DND-41 (cell line): Measurements from ENCODE around the gene AMER2.

ENCODE experiments used
- ATAC-seq: fragments of 200-7000 bp; cut with Tn5 transposase; 3 replicates; pipeline ENCODE4 v1.9.1; 2021; ENCODE audit warnings: low read depth; ENCODE audit not compliant: insufficient read depth
- DNase-seq: peaks from one replicate; pipeline ENCODE4 v3.0.0-alpha.2; 2020
- H2AFZ ChIP-seq: 2 replicates; pipeline ENCODE4 v1.6.0; 2012; ENCODE audit warnings: low read depth, low read length
- H3K27ac ChIP-seq: 2 replicates; pipeline ENCODE4 v1.5.1; 2012; ENCODE audit warnings: low read length, inconsistent platforms
- H3K27me3 ChIP-seq: fragments of 200-600 bp; sonication (generic); 2 replicates; pipeline ENCODE4 v1.6.0; 2012; ENCODE audit warnings: low read length, mild to moderate bottlenecking, inconsistent platforms; ENCODE audit not compliant: insufficient read depth, poor library complexity
- H3K36me3 ChIP-seq: 2 replicates; pipeline ENCODE4 v1.5.1; 2012; ENCODE audit warnings: low read length, inconsistent platforms; ENCODE audit not compliant: insufficient read depth
- H3K4me1 ChIP-seq: 2 replicates; pipeline ENCODE4 v1.5.1; 2012; ENCODE audit warnings: mild to moderate bottlenecking, low read length; ENCODE audit not compliant: insufficient read depth
- H3K4me2 ChIP-seq: 2 replicates; pipeline ENCODE4 v1.6.0; 2012; ENCODE audit warnings: mild to moderate bottlenecking, moderate library complexity, low read length, inconsistent platforms; ENCODE audit not compliant: insufficient read depth
- H3K4me3 ChIP-seq, 2 experiments: fragments of 200-600 bp in 1 of 2; shearing (Covaris generic) in 1 of 2; 2 replicates each; pipeline ENCODE4 v1.5.1; 2012 to 2016; ENCODE audit warnings: inconsistent platforms in 2 of 2, low read length in 2 of 2, mild to moderate bottlenecking in 2 of 2, low read depth in 1 of 2, moderate library complexity in 1 of 2
- H3K79me2 ChIP-seq: 2 replicates; pipeline ENCODE4 v1.6.0; 2012; ENCODE audit warnings: low read length, inconsistent platforms; ENCODE audit not compliant: insufficient read depth
- H3K9ac ChIP-seq: 2 replicates; pipeline ENCODE4 v1.6.0; 2012; ENCODE audit warnings: low read depth, mild to moderate bottlenecking, inconsistent platforms, low read length, moderate library complexity
- H3K9me3 ChIP-seq: 2 replicates; pipeline ENCODE4 v1.5.1; 2012; ENCODE audit warnings: low read length, moderate library complexity, mild to moderate bottlenecking, inconsistent platforms; ENCODE audit not compliant: insufficient read depth, severe bottlenecking
- H4K20me1 ChIP-seq: 2 replicates; pipeline ENCODE4 v1.6.0; 2012; ENCODE audit warnings: low read length; ENCODE audit not compliant: insufficient read depth
- EZH2 ChIP-seq: IDR thresholded peaks from 3 replicates; pipeline ENCODE4 v1.6.1; 2012; ENCODE audit warnings: borderline replicate concordance, low read depth, mild to moderate bottlenecking, moderate library complexity, low read length, inconsistent platforms; ENCODE audit not compliant: severe bottlenecking
- TF ChIP-seq, protein P1 (sequence below): IDR thresholded peaks from 2 replicates; pipeline ENCODE4 v1.5.1; 2012; ENCODE audit warnings: borderline replicate concordance, low read length, moderate library complexity, mild to moderate bottlenecking; ENCODE audit not compliant: poor library complexity, severe bottlenecking; ENCODE audit errors: extremely low read depth

AMER2 gene

DNA sequence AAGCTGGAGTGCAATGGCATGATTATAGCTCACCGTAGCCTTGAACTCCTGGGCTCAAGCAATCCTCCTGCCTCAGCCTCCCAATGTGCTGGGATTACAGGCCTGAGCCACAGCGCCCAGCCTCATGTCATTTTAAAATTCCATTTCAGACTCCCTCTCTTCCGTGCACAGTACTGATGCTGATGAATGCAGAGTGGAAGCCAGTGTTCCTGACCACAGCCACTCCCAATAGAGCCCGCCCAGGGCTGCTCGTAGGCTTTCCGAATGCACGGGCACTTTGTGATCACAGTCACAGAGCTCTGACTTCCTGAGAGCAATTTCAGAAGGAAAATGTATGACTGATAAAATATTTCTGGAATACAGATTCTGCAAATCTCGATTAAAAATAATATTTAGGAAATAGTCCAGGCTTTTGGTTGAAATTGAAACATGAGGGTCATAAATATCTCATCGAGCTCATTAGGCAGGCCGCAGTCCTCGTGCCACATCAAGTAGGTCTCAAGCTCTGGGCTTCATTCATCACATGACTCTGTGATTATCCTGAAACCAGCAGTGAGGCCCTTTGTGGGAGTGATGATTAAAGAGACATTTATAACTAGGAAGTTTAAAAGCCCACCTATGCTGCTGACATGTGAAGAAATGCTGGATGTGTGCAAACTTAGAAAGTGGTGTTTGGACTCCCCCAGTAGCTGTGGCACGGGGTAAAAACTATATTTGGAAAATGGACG is 38.9 kb upstream of the AMER2 start:
- Histone ChIP-seq H3K4me3 (no peak overlapping the region), H3K4me1 (no peaks in the 10 kb centered on the region), H3K9ac (no peak overlapping the region), H3K27ac (no peak overlapping the region), H3K4me2 (no peak overlapping the region), H2AFZ (no peak overlapping the region), H4K20me1 (no peaks in the 10 kb centered on the region), H3K36me3 (no peaks in the 10 kb centered on the region), H3K27me3 (no peaks in the 10 kb centered on the region), H3K9me3 (no peaks in the 10 kb centered on the region), H3K79me2 (no peaks in the 10 kb centered on the region)
- TF ChIP-seq EZH2, result no peak
- TF ChIP-seq, protein P1, sequence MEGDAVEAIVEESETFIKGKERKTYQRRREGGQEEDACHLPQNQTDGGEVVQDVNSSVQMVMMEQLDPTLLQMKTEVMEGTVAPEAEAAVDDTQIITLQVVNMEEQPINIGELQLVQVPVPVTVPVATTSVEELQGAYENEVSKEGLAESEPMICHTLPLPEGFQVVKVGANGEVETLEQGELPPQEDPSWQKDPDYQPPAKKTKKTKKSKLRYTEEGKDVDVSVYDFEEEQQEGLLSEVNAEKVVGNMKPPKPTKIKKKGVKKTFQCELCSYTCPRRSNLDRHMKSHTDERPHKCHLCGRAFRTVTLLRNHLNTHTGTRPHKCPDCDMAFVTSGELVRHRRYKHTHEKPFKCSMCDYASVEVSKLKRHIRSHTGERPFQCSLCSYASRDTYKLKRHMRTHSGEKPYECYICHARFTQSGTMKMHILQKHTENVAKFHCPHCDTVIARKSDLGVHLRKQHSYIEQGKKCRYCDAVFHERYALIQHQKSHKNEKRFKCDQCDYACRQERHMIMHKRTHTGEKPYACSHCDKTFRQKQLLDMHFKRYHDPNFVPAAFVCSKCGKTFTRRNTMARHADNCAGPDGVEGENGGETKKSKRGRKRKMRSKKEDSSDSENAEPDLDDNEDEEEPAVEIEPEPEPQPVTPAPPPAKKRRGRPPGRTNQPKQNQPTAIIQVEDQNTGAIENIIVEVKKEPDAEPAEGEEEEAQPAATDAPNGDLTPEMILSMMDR, result no peak
- ATAC-seq, result no peak
- no peak for DNase-seq

GRCh38 chr13:25207291-25207810 is 35.3 kb upstream of the AMER2 start:
- ATAC-seq (no peak), DNase-seq (no peak)
- H2AFZ ChIP-seq, result no peak overlapping the region
- no peaks in the 10 kb centered on the region for H3K27me3 ChIP-seq
- H3K27ac ChIP-seq, result no peak overlapping the region
- no peak overlapping the region for H3K9ac ChIP-seq
- no peaks in the 10 kb centered on the region for H4K20me1 ChIP-seq
- no peak overlapping the region for H3K4me2 ChIP-seq
- H3K4me3 ChIP-seq, result no peak overlapping the region
- H3K4me1 ChIP-seq, result no peaks in the 10 kb centered on the region
- no peaks in the 10 kb centered on the region for H3K9me3 ChIP-seq
- no peaks in the 10 kb centered on the region for H3K79me2 ChIP-seq
- no peaks in the 10 kb centered on the region for H3K36me3 ChIP-seq
- TF ChIP-seq, protein P1, result no peak
- no peak for TF ChIP-seq EZH2

GRCh38 chr13:25204863-25205262 is 32.8 kb upstream of the AMER2 start:
- Histone ChIP-seq H2AFZ (no peak overlapping the region), H3K36me3 (no peaks in the 10 kb centered on the region), H3K9me3 (no peaks in the 10 kb centered on the region), H3K27ac (no peak overlapping the region), H3K9ac (no peak overlapping the region), H4K20me1 (no peaks in the 10 kb centered on the region), H3K79me2 (no peaks in the 10 kb centered on the region), H3K4me2 (no peak overlapping the region), H3K4me3 (no peak overlapping the region), H3K4me1 (no peaks in the 10 kb centered on the region), H3K27me3 (no peaks in the 10 kb centered on the region)
- DNase-seq, result no peak
- no peak for ATAC-seq
- TF ChIP-seq, protein P1, result no peak
- TF ChIP-seq EZH2, result no peak
